ENCODE results near the gene PFAS.

Gene PFAS

GRCh38 chr17:8275421-8276290 lies 26.6 kb downstream of the PFAS start:
- TF ChIP-seq REST (IDR thresholded peaks at IDR 0.05; ENCODE audit: insufficient replicate concordance, low read depth) (no peak), SPI1 (IDR thresholded peaks at IDR 0.05; ENCODE audit: borderline replicate concordance, low read depth) (no peak), GABPA (IDR thresholded peaks at IDR 0.05; ENCODE audit: low read depth) (no peak), POLR2AphosphoS5 (IDR thresholded peaks at IDR 0.05; ENCODE audit: low read depth) (no peak), CTCF (IDR thresholded peaks at IDR 0.05; ENCODE audit: insufficient read depth, low read length) (no peak)

GRCh38 chr17:8277317-8277716 lies 28.2 kb downstream of the PFAS start:
- H3K4me3 ChIP-seq (replicated peaks; ENCODE audit: insufficient read depth, low read length) = no peak overlapping the region
- no peaks in the 10 kb centered on the region for H3K27me3 ChIP-seq (ENCODE audit: insufficient read depth, poor library complexity, severe bottlenecking)
- no peak for TF ChIP-seq CTCF (IDR thresholded peaks at IDR 0.05; ENCODE audit: insufficient read depth, low read length)
- TF ChIP-seq REST (IDR thresholded peaks at IDR 0.05; ENCODE audit: insufficient replicate concordance, low read depth) = no peak
- no peak for TF ChIP-seq SPI1 (IDR thresholded peaks at IDR 0.05; ENCODE audit: borderline replicate concordance, low read depth)
- no peak for TF ChIP-seq GABPA (IDR thresholded peaks at IDR 0.05; ENCODE audit: low read depth)
- TF ChIP-seq POLR2AphosphoS5 (IDR thresholded peaks at IDR 0.05; ENCODE audit: low read depth) = no peak
- no peak for DNase-seq (ENCODE audit: low read depth in 1 of 2, low spot score in 1 of 2)
- H3K27ac ChIP-seq (replicated peaks) = no peak overlapping the region

More at GRCh38 chr17:8275421-8276290, 26.6 kb downstream of the PFAS start:
- no peak for DNase-seq (ENCODE audit: low read depth in 1 of 2, low spot score in 1 of 2)
- H3K27ac ChIP-seq (replicated peaks) = no peak overlapping the region
- no peak overlapping the region for H3K4me3 ChIP-seq (replicated peaks; ENCODE audit: insufficient read depth, low read length)
- H3K27me3 ChIP-seq (ENCODE audit: insufficient read depth, poor library complexity, severe bottlenecking) = no peaks in the 10 kb centered on the region

GRCh38 chr17:8282345-8282744 lies 33.3 kb downstream of the PFAS start:
- TF ChIP-seq SPI1 (IDR thresholded peaks at IDR 0.05; ENCODE audit: borderline replicate concordance, low read depth) (no peak), GABPA (IDR thresholded peaks at IDR 0.05; ENCODE audit: low read depth) (no peak)
- no peaks in the 10 kb centered on the region for H3K27me3 ChIP-seq (ENCODE audit: insufficient read depth, poor library complexity, severe bottlenecking)
- no peak for DNase-seq (ENCODE audit: low read depth in 1 of 2, low spot score in 1 of 2)
- H3K4me3 ChIP-seq (replicated peaks; ENCODE audit: insufficient read depth, low read length) = no peak overlapping the region
- H3K27ac ChIP-seq (replicated peaks) = no peak overlapping the region

GRCh38 chr17:8283356-8283755 lies 34.3 kb downstream of the PFAS start:
- no peak overlapping the region for H3K4me3 ChIP-seq (replicated peaks; ENCODE audit: insufficient read depth, low read length)
- no peak overlapping the region for H3K27ac ChIP-seq (replicated peaks)
- H3K27me3 ChIP-seq (ENCODE audit: insufficient read depth, poor library complexity, severe bottlenecking) = no peaks in the 10 kb centered on the region
- TF ChIP-seq POLR2AphosphoS5 (IDR thresholded peaks at IDR 0.05; ENCODE audit: low read depth) = no peak
- no peak for TF ChIP-seq REST (IDR thresholded peaks at IDR 0.05; ENCODE audit: insufficient replicate concordance, low read depth)
- no peak for TF ChIP-seq SPI1 (IDR thresholded peaks at IDR 0.05; ENCODE audit: borderline replicate concordance, low read depth)
- TF ChIP-seq CTCF (IDR thresholded peaks at IDR 0.05; ENCODE audit: insufficient read depth, low read length) = no peak
- no peak for TF ChIP-seq GABPA (IDR thresholded peaks at IDR 0.05; ENCODE audit: low read depth)
- DNase-seq (ENCODE audit: low read depth in 1 of 2, low spot score in 1 of 2) = no peak
